Measurements from ENCODE around the gene ZNF579. TPM values are rescaled to one million over a fixed set of nuclear protein-coding genes. Genes with fewer than 3 reads are reported as not detected.

The ZNF579 gene
- 8.2 and 10.7 TPM in 2 replicates for total RNA-seq

GRCh38 chr19:55580628-55581144 is at the start of gene ZNF579:
Gene ZNF579, minus strand, starts transcription at chr19:55580848. Its CDS starts 1,209 bp downstream, at chr19:55579639.
- Mint-ChIP-seq H3K4me3 (ENCODE audit: low read depth) (peak within 1 kb of the TSS; percentile 88), H3K4me1 (ENCODE audit: low read depth) (peaks cover 19% of the 10 kb centered on the region), H3K36me3 (ENCODE audit: low read depth) (peaks cover 16% of the 10 kb centered on the region), H3K27ac (peak within 1 kb of the TSS; percentile 81), H3K27me3 (ENCODE audit: low read depth) (peaks cover 7% of the 10 kb centered on the region), H3K9me3 (no peaks in the 10 kb centered on the region)
- intact Hi-C loops (cut with micrococcal nuclease) = loop anchor here (1.0 kb wide), 2 partner anchors 19 to 25 kb away; partner anchors contain the start of genes FIZ1 and ZNF865
- DNase-seq (ENCODE audit: low spot score) = peak; percentile 68

GRCh38 chr19:55626350-55626749 is 45.7 kb upstream of the ZNF579 start:
- no peak overlapping the region for H3K27ac Mint-ChIP-seq

GRCh38 chr19:55625004-55625326 is 44.3 kb upstream of the ZNF579 start:
- intact Hi-C loops (cut with micrococcal nuclease) = loop anchor here (5.0 to 10.0 kb wide), 2 partner anchors 38 to 510 kb away; partner anchors contain the start of gene PPP1R12C

More at GRCh38 chr19:55626350-55626749, 45.7 kb upstream of the ZNF579 start:
- intact Hi-C loops (cut with micrococcal nuclease) = loop anchor here (5.0 to 10.0 kb wide), 2 partner anchors 39 to 512 kb away; partner anchors contain the start of gene PPP1R12C
- DNase-seq (ENCODE audit: low spot score) = peak; percentile 61
- Mint-ChIP-seq H3K4me1 (ENCODE audit: low read depth) (peaks cover 28% of the 10 kb centered on the region), H3K36me3 (ENCODE audit: low read depth) (peaks cover 5% of the 10 kb centered on the region), H3K27me3 (ENCODE audit: low read depth) (peaks cover 6% of the 10 kb centered on the region), H3K9me3 (no peaks in the 10 kb centered on the region), H3K4me3 (ENCODE audit: low read depth) (peak overlapping the region; percentile 57)

GRCh38 chr19:55624109-55625003 is 43.7 kb upstream of the ZNF579 start, which contains the start of gene ZNF784:
Gene ZNF784, minus strand, starts transcription at chr19:55624566. Its CDS starts 5 bp downstream, at chr19:55624561.
- Mint-ChIP-seq H3K4me3 (ENCODE audit: low read depth) (peak within 1 kb of the TSS; percentile 89), H3K4me1 (ENCODE audit: low read depth) (peaks cover 36% of the 10 kb centered on the region), H3K9me3 (no peaks in the 10 kb centered on the region), H3K27ac (peak within 1 kb of the TSS; percentile 98), H3K36me3 (ENCODE audit: low read depth) (peaks cover 17% of the 10 kb centered on the region), H3K27me3 (ENCODE audit: low read depth) (peaks cover 6% of the 10 kb centered on the region)
- DNase-seq (ENCODE audit: low spot score) = peak; percentile 89
- intact Hi-C loops (cut with micrococcal nuclease) = loop anchor here (1.0 to 10.0 kb wide), 5 partner anchors 19 to 1162 kb away; partner anchors contain the start of genes FIZ1, LENG9, PPP1R12C and ZNF865

More at GRCh38 chr19:55625004-55625326, 44.3 kb upstream of the ZNF579 start:
- H3K9me3 Mint-ChIP-seq = no peaks in the 10 kb centered on the region
- peaks cover 36% of the 10 kb centered on the region for H3K4me1 Mint-ChIP-seq (ENCODE audit: low read depth)
- peaks cover 6% of the 10 kb centered on the region for H3K27me3 Mint-ChIP-seq (ENCODE audit: low read depth)
- H3K27ac Mint-ChIP-seq = peak overlapping the region; percentile 98
- peaks cover 13% of the 10 kb centered on the region for H3K36me3 Mint-ChIP-seq (ENCODE audit: low read depth)
- no peak for DNase-seq (ENCODE audit: low spot score)
- H3K4me3 Mint-ChIP-seq (ENCODE audit: low read depth) = peak overlapping the region; percentile 89

GRCh38 chr19:55623561-55623960 is 42.9 kb upstream of the ZNF579 start:
- Mint-ChIP-seq H3K4me3 (ENCODE audit: low read depth) (no peak overlapping the region), H3K4me1 (ENCODE audit: low read depth) (peaks cover 36% of the 10 kb centered on the region)
- intact Hi-C loops (cut with micrococcal nuclease) = loop anchor here (5.0 to 10.0 kb wide), 2 partner anchors 509 to 1161 kb away; partner anchors contain the start of genes LENG9 and PPP1R12C

GRCh38 chr19:55623130-55623529 is 42.5 kb upstream of the ZNF579 start:
- Mint-ChIP-seq H3K9me3 (no peaks in the 10 kb centered on the region), H3K4me3 (ENCODE audit: low read depth) (no peak overlapping the region), H3K4me1 (ENCODE audit: low read depth) (peaks cover 36% of the 10 kb centered on the region), H3K27me3 (ENCODE audit: low read depth) (peaks cover 6% of the 10 kb centered on the region), H3K27ac (no peak overlapping the region), H3K36me3 (ENCODE audit: low read depth) (peaks cover 17% of the 10 kb centered on the region)
- intact Hi-C loops (cut with micrococcal nuclease) = loop anchor here (5.0 to 10.0 kb wide), 2 partner anchors 508 to 1161 kb away; partner anchors contain the start of genes LENG9 and PPP1R12C
- no peak for DNase-seq (ENCODE audit: low spot score)

More at GRCh38 chr19:55623561-55623960, 42.9 kb upstream of the ZNF579 start:
- Mint-ChIP-seq H3K9me3 (no peaks in the 10 kb centered on the region), H3K27me3 (ENCODE audit: low read depth) (peaks cover 6% of the 10 kb centered on the region), H3K27ac (no peak overlapping the region), H3K36me3 (ENCODE audit: low read depth) (peaks cover 17% of the 10 kb centered on the region)
- DNase-seq (ENCODE audit: low spot score) = no peak

GRCh38 chr19:55622242-55622969 is 41.8 kb upstream of the ZNF579 start:
- Mint-ChIP-seq H3K27ac (no peak overlapping the region), H3K4me3 (ENCODE audit: low read depth) (no peak overlapping the region), H3K4me1 (ENCODE audit: low read depth) (peaks cover 36% of the 10 kb centered on the region), H3K9me3 (no peaks in the 10 kb centered on the region), H3K36me3 (ENCODE audit: low read depth) (peaks cover 21% of the 10 kb centered on the region), H3K27me3 (ENCODE audit: low read depth) (peaks cover 3% of the 10 kb centered on the region)
- DNase-seq (ENCODE audit: low spot score) = no peak
- intact Hi-C loops (cut with micrococcal nuclease) = loop anchor here (5.0 to 10.0 kb wide), 2 partner anchors 508 to 1160 kb away; partner anchors contain the start of genes LENG9 and PPP1R12C

GRCh38 chr19:55621673-55622231 is 41.1 kb upstream of the ZNF579 start:
- peaks cover under 1% of the 10 kb centered on the region for H3K27me3 Mint-ChIP-seq (ENCODE audit: low read depth)
- peaks cover 30% of the 10 kb centered on the region for H3K4me1 Mint-ChIP-seq (ENCODE audit: low read depth)
- H3K27ac Mint-ChIP-seq = no peak overlapping the region
- H3K4me3 Mint-ChIP-seq (ENCODE audit: low read depth) = no peak overlapping the region
- no peak for DNase-seq (ENCODE audit: low spot score)
- intact Hi-C loops (cut with micrococcal nuclease) = loop anchor here (5.0 to 10.0 kb wide), 2 partner anchors 507 to 1159 kb away; partner anchors contain the start of genes LENG9 and PPP1R12C
- H3K36me3 Mint-ChIP-seq (ENCODE audit: low read depth) = peaks cover 27% of the 10 kb centered on the region
- no peaks in the 10 kb centered on the region for H3K9me3 Mint-ChIP-seq

- H3K36me3 Mint-ChIP-seq (ENCODE audit: low read depth) = peaks cover 31% of the 10 kb centered on the region
- peaks cover 25% of the 10 kb centered on the region for H3K4me1 Mint-ChIP-seq (ENCODE audit: low read depth)
- no peaks in the 10 kb centered on the region for H3K9me3 Mint-ChIP-seq
- H3K27ac Mint-ChIP-seq = no peak overlapping the region
- H3K27me3 Mint-ChIP-seq (ENCODE audit: low read depth) = no peaks in the 10 kb centered on the region
- H3K4me3 Mint-ChIP-seq (ENCODE audit: low read depth) = no peak overlapping the region
- no peak for DNase-seq (ENCODE audit: low spot score)
- intact Hi-C loops (cut with micrococcal nuclease) = loop anchor here (5.0 to 10.0 kb wide), 2 partner anchors 506 to 1159 kb away; partner anchors contain the start of genes LENG9 and PPP1R12C
Observed at GRCh38 chr19:55621205-55621672, 40.6 kb upstream of the ZNF579 start.

GRCh38 chr19:55620410-55621204 is 40.0 kb upstream of the ZNF579 start:
- H3K4me1 Mint-ChIP-seq (ENCODE audit: low read depth) = peaks cover 22% of the 10 kb centered on the region
- H3K27ac Mint-ChIP-seq = no peak overlapping the region
- H3K4me3 Mint-ChIP-seq (ENCODE audit: low read depth) = no peak overlapping the region
- no peaks in the 10 kb centered on the region for H3K27me3 Mint-ChIP-seq (ENCODE audit: low read depth)
- H3K9me3 Mint-ChIP-seq = no peaks in the 10 kb centered on the region
- H3K36me3 Mint-ChIP-seq (ENCODE audit: low read depth) = peaks cover 31% of the 10 kb centered on the region
- no peak for DNase-seq (ENCODE audit: low spot score)
- intact Hi-C loops (cut with micrococcal nuclease) = loop anchor here (5.0 to 10.0 kb wide), 2 partner anchors 506 to 1158 kb away; partner anchors contain the start of genes LENG9 and PPP1R12C

GRCh38 chr19:55619286-55619685 is 38.6 kb upstream of the ZNF579 start:
- DNase-seq (ENCODE audit: low spot score) = no peak
- intact Hi-C loops (cut with micrococcal nuclease) = no loop called here
- no peaks in the 10 kb centered on the region for H3K9me3 Mint-ChIP-seq
- no peak overlapping the region for H3K4me3 Mint-ChIP-seq (ENCODE audit: low read depth)
- H3K27ac Mint-ChIP-seq = no peak overlapping the region
- peaks cover 15% of the 10 kb centered on the region for H3K4me1 Mint-ChIP-seq (ENCODE audit: low read depth)
- H3K36me3 Mint-ChIP-seq (ENCODE audit: low read depth) = peaks cover 31% of the 10 kb centered on the region
- no peaks in the 10 kb centered on the region for H3K27me3 Mint-ChIP-seq (ENCODE audit: low read depth)

All from activated T-helper 2 cell treated with anti-CD3 and anti-CD28 coated beads, Interferon-gamma antibody, Interleukin-2, Interleukin-4, amounts not matched to agents 10 μg/mL and 5 μg/mL and 100 μg/mL, durations not matched to agents 14 hours and 24 hours and 36 hours (primary cell).